ENCODE measurements around the gene BCCIP.

The BCCIP gene

GRCh38 chr10:125778556-125778955 lies 44.8 kb upstream of the BCCIP start:
- TF ChIP-seq, protein P1, sequence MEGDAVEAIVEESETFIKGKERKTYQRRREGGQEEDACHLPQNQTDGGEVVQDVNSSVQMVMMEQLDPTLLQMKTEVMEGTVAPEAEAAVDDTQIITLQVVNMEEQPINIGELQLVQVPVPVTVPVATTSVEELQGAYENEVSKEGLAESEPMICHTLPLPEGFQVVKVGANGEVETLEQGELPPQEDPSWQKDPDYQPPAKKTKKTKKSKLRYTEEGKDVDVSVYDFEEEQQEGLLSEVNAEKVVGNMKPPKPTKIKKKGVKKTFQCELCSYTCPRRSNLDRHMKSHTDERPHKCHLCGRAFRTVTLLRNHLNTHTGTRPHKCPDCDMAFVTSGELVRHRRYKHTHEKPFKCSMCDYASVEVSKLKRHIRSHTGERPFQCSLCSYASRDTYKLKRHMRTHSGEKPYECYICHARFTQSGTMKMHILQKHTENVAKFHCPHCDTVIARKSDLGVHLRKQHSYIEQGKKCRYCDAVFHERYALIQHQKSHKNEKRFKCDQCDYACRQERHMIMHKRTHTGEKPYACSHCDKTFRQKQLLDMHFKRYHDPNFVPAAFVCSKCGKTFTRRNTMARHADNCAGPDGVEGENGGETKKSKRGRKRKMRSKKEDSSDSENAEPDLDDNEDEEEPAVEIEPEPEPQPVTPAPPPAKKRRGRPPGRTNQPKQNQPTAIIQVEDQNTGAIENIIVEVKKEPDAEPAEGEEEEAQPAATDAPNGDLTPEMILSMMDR (IDR thresholded peaks at IDR 0.05; ENCODE audit: extremely low read depth, insufficient read depth, missing control alignments): no peak
- in situ Hi-C loops (cut with MboI; ENCODE audit: low pct_unique_long_range_greater_than_20kb, low sequenced_read_pairs, unreplicated experiment): no loop called here

GRCh38 chr10:125779403-125780327 lies 43.7 kb upstream of the BCCIP start:
- in situ Hi-C loops (cut with MboI; ENCODE audit: low pct_unique_long_range_greater_than_20kb, low sequenced_read_pairs, unreplicated experiment): no loop called here
- TF ChIP-seq, protein P1 (IDR thresholded peaks at IDR 0.05; ENCODE audit: extremely low read depth, insufficient read depth, missing control alignments): no peak
- DNase-seq (ENCODE audit: low spot score): no peak

More at GRCh38 chr10:125778556-125778955, 44.8 kb upstream of the BCCIP start:
- DNase-seq (ENCODE audit: low spot score): no peak

- no peak for DNase-seq (ENCODE audit: low spot score)
- in situ Hi-C loops (cut with MboI; ENCODE audit: low pct_unique_long_range_greater_than_20kb, low sequenced_read_pairs, unreplicated experiment): no loop called here
- TF ChIP-seq, protein P1 (IDR thresholded peaks at IDR 0.05; ENCODE audit: extremely low read depth, insufficient read depth, missing control alignments): no peak
These were observed 42.0 kb upstream of the BCCIP start for GRCh38 chr10:125781374-125781773.

GRCh38 chr10:125782054-125782453 lies 41.3 kb upstream of the BCCIP start:
- DNase-seq (ENCODE audit: low spot score): no peak
- in situ Hi-C loops (cut with MboI; ENCODE audit: low pct_unique_long_range_greater_than_20kb, low sequenced_read_pairs, unreplicated experiment): no loop called here
- TF ChIP-seq, protein P1 (IDR thresholded peaks at IDR 0.05; ENCODE audit: extremely low read depth, insufficient read depth, missing control alignments): no peak

- DNase-seq (ENCODE audit: low spot score): no peak
- in situ Hi-C loops (cut with MboI; ENCODE audit: low pct_unique_long_range_greater_than_20kb, low sequenced_read_pairs, unreplicated experiment): no loop called here
These were observed 40.7 kb upstream of the BCCIP start for GRCh38 chr10:125782616-125783015.

GRCh38 chr10:125783408-125783807 lies 39.9 kb upstream of the BCCIP start:
- in situ Hi-C loops (cut with MboI; ENCODE audit: low pct_unique_long_range_greater_than_20kb, low sequenced_read_pairs, unreplicated experiment): no loop called here
- no peak for DNase-seq (ENCODE audit: low spot score)
- TF ChIP-seq, protein P1 (IDR thresholded peaks at IDR 0.05; ENCODE audit: extremely low read depth, insufficient read depth, missing control alignments): no peak

More at GRCh38 chr10:125782616-125783015, 40.7 kb upstream of the BCCIP start:
- TF ChIP-seq, protein P1 (IDR thresholded peaks at IDR 0.05; ENCODE audit: extremely low read depth, insufficient read depth, missing control alignments): no peak
